Measurements from ENCODE around the gene SPATS2L.
"Not testable (repeated sequence)": the region's sequence is repeated elsewhere in the genome, so short reads cannot be mapped to it uniquely, and the experiment has no call there.

SPATS2L gene

GRCh38 chr2:200321780-200322534 is 15.5 kb downstream of the SPATS2L start:
- no peak for DNase-seq

DNA sequence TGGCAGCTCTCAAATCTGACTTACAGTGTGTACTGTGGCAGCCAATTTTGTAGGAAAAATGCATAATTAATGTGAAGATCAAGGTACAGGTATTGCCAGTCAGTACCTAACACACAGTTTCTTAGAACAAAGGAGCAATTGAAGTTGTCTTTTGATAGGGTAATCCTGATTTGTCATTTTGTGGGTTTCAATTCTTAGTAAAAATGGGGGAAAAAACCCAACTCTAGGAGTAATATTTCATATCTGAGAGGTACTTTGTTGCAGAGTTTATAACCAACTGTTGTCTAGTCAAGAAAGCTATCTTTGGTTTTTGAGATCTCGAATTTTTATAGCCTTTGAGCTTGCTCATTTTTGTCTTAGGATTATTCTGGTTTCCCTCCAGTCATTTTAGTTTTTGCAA is 16.1 kb downstream of the SPATS2L start:
- peak; percentile 34 for DNase-seq

DNA sequence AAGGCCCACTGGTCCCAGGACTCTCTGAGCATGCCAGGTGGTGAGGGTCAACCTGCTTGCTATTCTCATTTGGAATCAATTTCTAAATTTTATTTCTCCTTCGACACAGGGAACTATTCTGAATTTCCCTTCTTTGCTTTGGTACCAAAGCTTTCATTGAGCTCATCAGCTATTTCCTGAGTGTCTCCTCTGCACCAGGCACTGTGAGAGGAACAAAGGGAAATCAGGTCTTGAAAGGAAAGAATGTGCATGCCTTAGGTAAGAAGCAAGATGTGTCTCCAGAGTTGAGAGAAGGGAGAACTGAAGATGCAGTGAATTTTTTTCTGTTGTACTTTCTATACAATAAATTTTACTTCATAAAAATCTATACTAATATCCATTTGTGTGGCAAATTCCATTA is 17.9 kb downstream of the SPATS2L start:
- no peak for DNase-seq

DNA sequence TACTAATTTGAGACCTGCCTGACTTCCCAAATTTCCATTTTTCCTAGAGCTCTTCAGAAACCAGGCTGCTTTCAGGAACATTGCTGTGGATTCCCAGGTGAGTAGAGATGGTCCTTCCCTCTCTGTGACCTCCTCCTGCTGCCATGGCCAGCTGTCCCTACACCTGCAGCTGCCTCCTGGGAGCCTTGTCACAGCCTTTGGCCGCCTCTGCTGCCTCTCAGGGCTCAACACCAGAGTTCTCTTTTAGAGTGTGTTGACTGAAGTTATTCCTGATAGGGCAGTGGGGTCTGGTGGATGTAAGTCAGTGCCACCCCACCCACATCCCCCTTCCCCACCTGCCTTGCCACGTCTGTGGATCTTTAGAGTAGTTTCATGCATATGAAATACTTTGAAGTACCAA is 22.9 kb downstream of the SPATS2L start:
- DNase-seq: no peak

DNA sequence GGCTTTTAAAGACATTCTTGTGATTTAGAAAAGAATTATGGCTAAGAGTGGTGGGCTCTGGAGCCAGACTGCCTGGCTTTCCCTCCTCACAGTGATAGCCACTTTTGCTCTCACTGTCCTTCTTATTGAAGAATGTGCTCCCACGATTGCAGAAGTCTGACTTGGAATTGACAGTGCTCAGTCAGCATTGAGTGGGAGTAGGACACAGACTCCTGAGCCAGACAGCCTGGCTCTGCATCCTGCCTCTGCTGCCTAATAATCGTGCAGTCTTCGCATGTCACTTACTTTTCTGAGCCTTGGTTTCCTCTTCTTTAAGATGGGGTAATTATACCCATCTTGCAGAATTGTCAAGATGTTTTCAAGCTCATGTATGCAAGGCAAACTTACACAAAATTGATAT is 23.3 kb downstream of the SPATS2L start:
- DNase-seq: no peak

GRCh38 chr2:200330351-200331060 is 24.0 kb downstream of the SPATS2L start:
- no peak for DNase-seq

DNA sequence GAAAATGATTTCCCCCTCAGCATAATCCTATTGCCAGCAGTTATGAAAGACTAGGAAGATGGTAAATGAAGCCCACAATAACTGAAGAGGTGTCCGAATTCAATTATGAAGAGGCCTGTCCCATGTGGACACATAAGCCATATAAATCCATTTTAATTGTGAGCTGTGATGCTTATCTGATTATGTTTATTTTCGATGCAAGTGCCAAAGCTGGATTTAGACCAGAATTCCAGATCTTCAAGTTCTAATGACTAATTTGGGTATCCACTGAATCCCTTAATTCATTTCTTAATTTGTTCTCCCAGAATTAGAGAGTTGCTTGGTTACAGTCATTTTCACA is 24.5 kb downstream of the SPATS2L start:
- DNase-seq: no peak

DNA sequence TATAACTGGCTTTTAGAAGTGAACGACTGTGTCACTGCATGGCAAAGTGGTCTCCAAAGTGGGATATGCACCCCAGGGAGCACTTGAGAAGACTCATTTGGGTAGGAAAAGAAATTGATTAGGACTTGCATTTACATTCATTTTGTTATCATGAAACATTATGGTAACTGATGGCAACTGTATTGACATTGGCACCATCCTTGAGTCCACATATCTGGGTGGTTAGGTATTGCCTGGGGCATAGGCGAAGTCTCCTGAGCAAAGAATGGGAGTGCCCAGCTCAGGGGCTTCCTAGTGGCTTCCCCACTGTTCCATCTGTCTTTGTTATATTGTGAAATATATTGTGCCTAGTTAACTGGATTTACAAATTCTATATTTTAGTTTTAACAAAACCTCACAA is 29.2 kb downstream of the SPATS2L start:
- DNase-seq: no peak

GRCh38 chr2:200336980-200337615 is 30.6 kb downstream of the SPATS2L start:
- no peak for DNase-seq

GRCh38 chr2:200337621-200338020 is 31.1 kb downstream of the SPATS2L start:
- DNase-seq: no peak

GRCh38 chr2:200338692-200339091 is 32.2 kb downstream of the SPATS2L start:
- no peak for DNase-seq

- no peak for DNase-seq
These were observed 34.2 kb downstream of the SPATS2L start for GRCh38 chr2:200340508-200341224.

DNA sequence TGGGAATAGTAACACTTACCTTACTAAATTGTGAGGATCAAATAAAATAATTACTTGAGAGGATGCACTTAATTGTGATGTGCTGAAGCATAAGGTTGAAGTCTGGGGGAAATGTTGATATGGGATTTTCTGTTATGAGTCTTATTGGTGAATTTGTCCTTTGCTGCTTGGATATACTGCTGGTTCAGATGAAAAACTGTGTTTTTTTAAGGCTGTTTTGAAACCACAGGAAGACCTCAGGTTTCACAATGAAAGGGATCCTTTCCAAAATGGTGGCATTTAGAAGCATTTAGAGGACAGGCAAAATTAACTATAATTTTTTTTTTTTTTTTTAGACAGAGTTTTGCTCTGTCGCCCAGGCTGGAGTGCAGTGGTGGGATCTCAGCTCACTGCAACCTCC is 34.9 kb downstream of the SPATS2L start:
- no peak for DNase-seq

GRCh38 chr2:200342235-200342634 is 35.7 kb downstream of the SPATS2L start:
- DNase-seq: no peak

GRCh38 chr2:200342654-200343053 is 36.2 kb downstream of the SPATS2L start:
- DNase-seq: no peak

- not testable (repeated sequence) for DNase-seq
These were observed 37.7 kb downstream of the SPATS2L start for GRCh38 chr2:200344202-200344601.

GRCh38 chr2:200345975-200346374 is 39.5 kb downstream of the SPATS2L start:
- DNase-seq: no peak

DNA sequence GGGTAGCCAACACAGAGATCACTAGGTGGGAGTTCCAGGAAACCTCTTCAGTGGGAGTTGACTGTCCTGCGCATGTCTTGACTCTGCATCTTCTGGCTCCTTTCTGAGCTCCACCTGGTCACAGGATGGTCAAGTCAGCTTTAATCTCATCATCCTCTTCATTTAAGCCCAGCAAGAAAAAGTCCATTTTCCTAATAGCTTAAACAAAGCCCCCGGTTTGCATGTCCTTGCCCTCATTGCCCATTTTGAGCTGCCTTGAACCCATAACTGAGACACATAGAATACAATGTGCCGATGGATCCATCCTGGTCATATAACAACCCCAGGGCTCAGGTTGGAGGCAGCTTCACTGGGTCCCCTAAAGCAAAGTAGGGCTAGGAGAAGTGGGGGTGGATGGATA is 40.8 kb downstream of the SPATS2L start:
- DNase-seq: no peak

- no peak for DNase-seq
These were observed 42.5 kb downstream of the SPATS2L start for GRCh38 chr2:200348897-200349563.

DNA sequence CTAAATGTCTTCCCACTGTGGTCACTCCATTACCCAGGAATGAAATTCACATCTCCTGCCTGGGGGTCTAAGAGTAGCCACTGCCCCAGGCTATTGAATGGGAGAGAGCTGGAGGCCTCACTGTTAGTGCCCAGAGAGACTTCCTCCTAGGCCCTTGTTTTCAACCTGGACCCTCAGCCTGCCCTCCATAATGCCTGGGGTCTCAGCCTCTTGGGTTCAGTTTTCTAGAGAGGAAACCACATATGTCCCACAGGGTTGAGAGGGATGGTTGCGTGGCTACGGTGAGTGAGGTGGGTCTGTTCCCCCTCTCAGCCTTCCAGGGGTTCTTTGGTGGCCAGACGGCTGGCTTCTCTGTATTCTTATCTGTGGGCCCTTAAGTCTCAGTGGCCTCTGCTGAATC is 43.4 kb downstream of the SPATS2L start:
- DNase-seq: no peak

DNA sequence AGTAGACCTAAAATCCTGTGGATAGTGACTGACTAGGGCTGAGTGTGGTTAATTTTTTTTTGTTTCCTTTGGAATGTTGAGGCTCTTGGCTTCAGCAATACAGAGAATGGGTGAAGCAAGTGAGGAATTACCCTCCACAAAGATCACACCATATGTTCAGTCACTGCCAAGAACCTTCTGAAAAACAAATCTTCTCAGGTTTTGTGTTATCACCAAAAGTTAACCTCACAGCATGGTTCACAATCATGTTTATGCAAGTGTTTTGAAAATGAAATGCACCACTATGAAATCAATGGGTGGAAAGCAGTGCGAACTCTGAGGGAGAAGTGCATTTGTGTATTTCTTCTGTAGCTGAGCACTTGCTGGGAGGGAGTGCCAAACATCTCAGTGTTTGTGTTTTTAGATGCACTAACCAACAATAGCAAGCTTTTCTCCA is 44.4 kb downstream of the SPATS2L start:
- DNase-seq: no peak

- no peak for DNase-seq
These were observed 45.3 kb downstream of the SPATS2L start for GRCh38 chr2:200351815-200352214.

DNA sequence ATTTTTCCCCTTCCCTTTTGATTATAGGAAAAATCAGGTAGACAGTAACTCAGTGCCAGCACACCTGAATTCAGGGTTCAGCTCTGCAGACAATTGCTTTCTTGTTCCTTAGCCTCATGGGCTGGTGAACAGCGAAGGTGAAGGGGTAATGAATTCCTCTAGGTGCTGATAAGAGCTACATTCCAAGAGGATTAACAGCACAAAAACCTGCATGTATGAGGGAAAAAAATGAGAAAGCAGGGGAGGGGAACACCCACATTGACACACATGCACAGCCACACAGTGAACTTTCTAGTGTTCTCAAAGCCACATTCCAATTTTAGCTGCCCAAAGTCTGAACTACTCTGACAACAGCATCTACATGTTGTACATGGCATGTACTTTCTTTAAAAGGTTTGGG is 46.1 kb downstream of the SPATS2L start:
- DNase-seq: no peak
